Subcutaneous abdominal adipose tissue (tissue), 5 donors: Measurements from ENCODE around the gene SOX5.

ENCODE experiments used
- H3K27ac ChIP-seq: one replicate; pipeline ENCODE4 v1.7.0; 2013; ENCODE audit warnings: low read depth, mild to moderate bottlenecking, inconsistent platforms, low read length, moderate library complexity
- H3K27me3 ChIP-seq, 5 donors: one replicate each; pipeline ENCODE4 v1.7.0; 2013; ENCODE audit warnings: low read length in 5 of 5, inconsistent platforms in 1 of 5; ENCODE audit not compliant: control insufficient read depth in 5 of 5, insufficient read depth in 4 of 5
- H3K36me3 ChIP-seq, 5 donors: one replicate each; pipeline ENCODE4 v1.7.0; 2013; ENCODE audit warnings: low read length in 5 of 5; ENCODE audit not compliant: control insufficient read depth in 5 of 5, insufficient read depth in 5 of 5
- H3K4me1 ChIP-seq, 5 donors: one replicate each; pipeline ENCODE4 v1.7.0; 2013; ENCODE audit warnings: low read length in 5 of 5, mild to moderate bottlenecking in 3 of 5, moderate library complexity in 1 of 5; ENCODE audit not compliant: control insufficient read depth in 5 of 5, insufficient read depth in 5 of 5
- H3K4me3 ChIP-seq, 5 donors: one replicate each; pipeline ENCODE4 v1.7.0; 2013; ENCODE audit warnings: low read length in 5 of 5, low read depth in 1 of 5
- H3K9ac ChIP-seq, 5 donors: one replicate each; pipeline ENCODE4 v1.7.0; 2013; ENCODE audit warnings: low read length in 5 of 5, mild to moderate bottlenecking in 4 of 5, moderate library complexity in 3 of 5
- H3K9me3 ChIP-seq, 5 donors: one replicate each; pipeline ENCODE4 v1.7.0; 2013; ENCODE audit warnings: low read length in 5 of 5; ENCODE audit not compliant: control insufficient read depth in 5 of 5
- donor health status: healthy.
- donor health status: healthy.
- donor health status: healthy.
- donor health status: healthy.
- donor health status: healthy.

SOX5 gene

DNA sequence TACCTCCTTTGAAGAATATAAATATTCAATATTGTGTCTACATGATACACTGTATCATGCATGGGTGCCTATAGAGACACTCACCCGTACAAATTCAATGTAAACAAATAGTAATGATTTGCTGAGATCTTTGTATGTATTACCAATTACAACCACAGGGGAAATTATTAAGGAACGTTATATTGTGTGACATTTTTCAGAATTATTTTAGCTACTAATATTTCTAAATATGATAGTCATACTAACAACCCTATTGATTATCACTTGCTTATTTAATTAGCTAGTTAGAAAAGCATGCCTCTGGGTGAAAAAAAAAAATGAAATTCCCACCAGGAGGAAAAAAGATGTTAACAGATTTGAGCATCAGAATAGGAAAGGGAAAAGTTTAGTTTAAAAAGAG, 2.1 kb downstream of the SOX5 start:
- peaks cover 0 to 23% (median 16%) of the 10 kb centered on the region in 5 donors for H3K4me1 ChIP-seq
- no peak overlapping the region for H3K27ac ChIP-seq
- H3K4me3 ChIP-seq = no peak overlapping the region
- no peaks in the 10 kb centered on the region for H3K27me3 ChIP-seq
- no peak overlapping the region for H3K9ac ChIP-seq
- H3K9me3 ChIP-seq = no peaks in the 10 kb centered on the region
- H3K36me3 ChIP-seq = no peaks in the 10 kb centered on the region

DNA sequence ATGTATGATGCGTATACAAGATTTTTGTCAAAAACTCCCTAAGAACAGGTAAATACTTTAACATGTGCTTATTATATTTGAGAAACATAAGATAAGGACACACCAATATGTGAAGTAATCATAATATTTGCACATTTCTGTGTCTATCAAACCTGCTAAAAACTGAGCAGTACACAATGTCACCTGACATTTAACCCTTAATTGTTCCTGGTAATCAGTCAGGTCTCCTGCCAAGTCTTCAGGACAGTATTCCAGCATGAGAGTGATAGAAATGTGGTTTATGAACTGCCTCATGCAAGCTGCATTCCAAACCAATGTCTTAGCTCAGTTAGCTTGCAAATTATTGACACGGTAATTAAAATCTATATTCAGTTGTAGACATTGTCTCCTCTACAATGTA, 4.2 kb downstream of the SOX5 start:
- no peaks in the 10 kb centered on the region for H3K27me3 ChIP-seq
- H3K9me3 ChIP-seq = no peaks in the 10 kb centered on the region
- H3K4me3 ChIP-seq = no peak overlapping the region
- H3K27ac ChIP-seq = no peak overlapping the region
- H3K9ac ChIP-seq = no peak overlapping the region
- H3K36me3 ChIP-seq = no peaks in the 10 kb centered on the region
- H3K4me1 ChIP-seq = peaks cover 0 to 14% (median 6%) of the 10 kb centered on the region in 5 donors

DNA sequence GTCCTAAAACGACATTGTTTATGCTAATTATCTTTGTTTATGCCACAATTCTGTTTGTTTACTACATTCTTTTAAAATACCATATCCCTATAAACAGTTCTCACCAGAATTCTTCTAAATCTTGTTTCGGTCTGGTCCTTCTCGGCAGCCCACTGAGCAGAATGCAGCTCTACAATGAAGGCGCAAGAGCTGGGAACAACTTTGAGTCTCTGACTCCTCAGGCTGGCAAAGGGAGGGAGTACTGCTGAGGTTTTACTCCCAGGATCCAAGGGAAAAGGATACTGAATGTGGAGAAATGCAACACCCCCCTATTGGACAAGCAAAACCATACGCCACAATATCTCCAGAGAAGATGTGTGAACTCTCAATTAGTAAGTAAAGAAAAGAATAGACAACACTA, 5.4 kb downstream of the SOX5 start:
- H3K27ac ChIP-seq = no peak overlapping the region

DNA sequence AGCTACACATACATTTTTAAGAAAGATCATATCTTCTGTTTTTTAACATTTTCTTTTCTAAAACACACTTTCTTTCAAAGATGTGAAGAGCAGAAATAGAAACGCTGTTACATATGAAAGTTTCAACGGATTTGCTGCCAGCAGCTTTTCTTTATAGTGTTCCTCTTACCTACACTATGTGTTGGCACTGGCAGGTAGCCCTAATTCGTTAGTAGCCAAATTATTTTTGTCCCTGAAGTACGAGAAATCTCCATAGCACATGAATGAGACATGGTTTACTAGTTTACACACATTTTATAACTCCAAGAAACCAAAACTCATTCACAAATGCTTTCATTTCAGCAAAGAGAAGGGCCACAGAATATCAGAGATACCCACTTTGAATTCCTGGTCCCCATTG, 6.6 kb downstream of the SOX5 start:
- H3K36me3 ChIP-seq = no peaks in the 10 kb centered on the region
- no peak overlapping the region for H3K27ac ChIP-seq
- H3K4me1 ChIP-seq = no peaks in the 10 kb centered on the region
- no peaks in the 10 kb centered on the region for H3K27me3 ChIP-seq
- H3K9ac ChIP-seq = no peak overlapping the region
- H3K9me3 ChIP-seq = no peaks in the 10 kb centered on the region
- H3K4me3 ChIP-seq = no peak overlapping the region

More for the DNA sequence above, 5.4 kb downstream of the SOX5 start:
- Histone ChIP-seq H3K36me3 (no peaks in the 10 kb centered on the region), H3K9me3 (no peaks in the 10 kb centered on the region), H3K27me3 (no peaks in the 10 kb centered on the region), H3K4me3 (no peak overlapping the region), H3K4me1 (peaks cover 0 to 7% (median 1%) of the 10 kb centered on the region in 5 donors), H3K9ac (no peak overlapping the region)

DNA sequence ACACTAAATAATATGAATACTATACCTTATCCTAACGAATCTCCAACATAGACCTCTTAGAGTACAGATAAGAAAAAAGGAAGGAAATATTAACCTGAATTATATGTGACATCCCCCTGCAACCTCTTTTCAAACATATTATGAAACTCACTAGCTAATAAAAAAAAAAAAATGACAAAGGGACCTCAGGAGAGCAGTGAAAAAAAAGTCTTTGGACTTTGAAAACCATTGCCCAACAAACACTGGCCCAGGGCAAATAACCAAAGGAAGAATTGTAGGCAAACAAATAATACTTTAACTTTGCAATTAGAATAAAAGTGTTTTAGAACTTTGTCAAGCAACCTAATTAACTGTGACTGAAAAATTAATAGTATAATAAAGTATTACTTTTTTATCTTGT, 7.7 kb downstream of the SOX5 start:
- H3K27ac ChIP-seq = no peak overlapping the region
- no peak overlapping the region for H3K4me3 ChIP-seq
- no peaks in the 10 kb centered on the region for H3K9me3 ChIP-seq
- no peaks in the 10 kb centered on the region for H3K4me1 ChIP-seq
- no peaks in the 10 kb centered on the region for H3K36me3 ChIP-seq
- no peaks in the 10 kb centered on the region for H3K27me3 ChIP-seq
- H3K9ac ChIP-seq = no peak overlapping the region

DNA sequence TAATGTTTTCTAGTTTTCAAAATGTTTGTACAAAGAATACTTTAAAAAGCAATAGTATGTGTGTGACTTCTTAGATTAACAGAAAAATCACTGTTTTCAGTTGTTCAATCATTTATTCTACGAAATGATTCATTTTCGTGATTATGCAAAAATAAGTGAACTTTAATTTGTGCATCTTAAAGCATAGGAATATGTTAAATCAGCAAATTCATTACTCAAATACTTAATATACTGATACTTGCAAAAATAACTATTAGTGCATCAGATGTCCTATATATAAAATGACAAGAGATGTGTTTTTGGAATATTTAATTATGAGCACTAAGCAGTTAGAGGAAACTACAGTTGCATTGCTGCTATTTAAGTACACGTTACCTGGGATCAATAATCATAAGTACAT, 11.0 kb downstream of the SOX5 start:
- H3K4me1 ChIP-seq = no peaks in the 10 kb centered on the region
- H3K4me3 ChIP-seq = no peak overlapping the region
- H3K9ac ChIP-seq = no peak overlapping the region
- H3K27me3 ChIP-seq = no peaks in the 10 kb centered on the region
- H3K36me3 ChIP-seq = no peaks in the 10 kb centered on the region
- no peaks in the 10 kb centered on the region for H3K9me3 ChIP-seq
- H3K27ac ChIP-seq = no peak overlapping the region

DNA sequence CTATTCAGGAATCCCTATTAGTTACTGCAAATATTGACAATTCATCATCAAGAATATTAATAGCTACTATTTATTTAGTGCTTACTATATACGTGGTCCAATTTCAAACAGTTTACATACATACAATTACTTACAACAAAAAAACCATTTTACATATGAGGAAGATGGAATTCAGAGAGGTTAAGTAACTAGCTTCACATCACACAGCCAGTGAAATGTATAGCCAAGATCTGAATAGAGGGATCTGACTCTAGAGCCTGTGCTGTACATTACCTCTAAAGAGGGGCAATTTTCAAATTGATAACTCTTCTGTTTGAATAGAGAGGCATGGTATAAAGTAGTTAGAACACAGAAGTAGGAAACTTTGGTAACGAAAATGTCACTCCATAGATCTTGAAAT, 18.3 kb downstream of the SOX5 start:
- no peak overlapping the region for H3K9ac ChIP-seq
- H3K9me3 ChIP-seq = peaks cover 0 to 3% (median 0%) of the 10 kb centered on the region in 5 donors
- H3K4me1 ChIP-seq = peaks cover 0 to 10% (median 0%) of the 10 kb centered on the region in 5 donors
- no peaks in the 10 kb centered on the region for H3K27me3 ChIP-seq
- no peaks in the 10 kb centered on the region for H3K36me3 ChIP-seq
- no peak overlapping the region for H3K27ac ChIP-seq
- H3K4me3 ChIP-seq = no peak overlapping the region

DNA sequence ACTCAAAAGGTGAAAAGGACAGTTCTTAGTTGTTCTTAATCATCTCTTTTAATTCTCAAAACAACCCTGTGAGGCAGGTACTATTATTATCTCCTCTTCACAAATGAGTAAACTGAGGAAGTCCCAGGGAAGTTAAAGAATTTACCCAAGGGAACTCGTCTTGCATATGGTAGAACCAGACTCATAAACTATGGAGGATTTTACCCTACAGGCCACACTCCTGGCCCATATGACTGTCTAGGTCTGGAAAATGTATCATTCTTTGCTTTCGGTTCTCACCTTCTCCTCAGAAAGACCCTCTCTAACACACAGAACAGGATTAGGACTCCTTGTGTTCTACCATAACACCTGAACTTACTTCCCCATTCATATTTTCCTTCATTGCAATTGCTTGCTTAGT, 18.9 kb downstream of the SOX5 start:
- no peak overlapping the region for H3K27ac ChIP-seq
- H3K4me3 ChIP-seq = no peak overlapping the region
- peaks cover 0 to 12% (median 0%) of the 10 kb centered on the region in 5 donors for H3K4me1 ChIP-seq
- no peak overlapping the region for H3K9ac ChIP-seq
- H3K36me3 ChIP-seq = no peaks in the 10 kb centered on the region
- H3K27me3 ChIP-seq = no peaks in the 10 kb centered on the region
- H3K9me3 ChIP-seq = peaks cover 0 to 3% (median 0%) of the 10 kb centered on the region in 5 donors

DNA sequence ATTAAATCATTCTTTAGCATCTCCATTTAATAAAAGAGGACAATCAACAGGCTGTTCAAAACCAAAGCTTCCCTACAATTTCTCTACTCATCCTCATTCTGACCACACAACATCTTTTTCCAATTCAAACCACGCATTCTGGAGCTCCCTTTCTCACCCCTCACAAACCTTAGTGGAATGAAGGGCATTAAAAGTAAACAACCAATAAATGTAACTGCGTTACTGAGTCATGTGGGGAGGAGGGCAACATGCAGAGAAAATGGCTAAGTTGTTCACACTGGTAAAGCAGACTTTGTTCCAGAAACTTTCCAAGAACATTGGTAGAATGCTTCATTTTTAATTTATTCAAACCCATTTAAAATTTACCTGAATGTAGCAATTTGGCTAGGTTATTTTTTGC, 19.6 kb downstream of the SOX5 start:
- no peaks in the 10 kb centered on the region for H3K36me3 ChIP-seq
- H3K27me3 ChIP-seq = no peaks in the 10 kb centered on the region
- H3K4me1 ChIP-seq = peaks cover 0 to 12% (median 0%) of the 10 kb centered on the region in 5 donors
- H3K9me3 ChIP-seq = peaks cover 0 to 3% (median 0%) of the 10 kb centered on the region in 5 donors
- H3K27ac ChIP-seq = no peak overlapping the region
- no peak overlapping the region for H3K9ac ChIP-seq
- H3K4me3 ChIP-seq = no peak overlapping the region

DNA sequence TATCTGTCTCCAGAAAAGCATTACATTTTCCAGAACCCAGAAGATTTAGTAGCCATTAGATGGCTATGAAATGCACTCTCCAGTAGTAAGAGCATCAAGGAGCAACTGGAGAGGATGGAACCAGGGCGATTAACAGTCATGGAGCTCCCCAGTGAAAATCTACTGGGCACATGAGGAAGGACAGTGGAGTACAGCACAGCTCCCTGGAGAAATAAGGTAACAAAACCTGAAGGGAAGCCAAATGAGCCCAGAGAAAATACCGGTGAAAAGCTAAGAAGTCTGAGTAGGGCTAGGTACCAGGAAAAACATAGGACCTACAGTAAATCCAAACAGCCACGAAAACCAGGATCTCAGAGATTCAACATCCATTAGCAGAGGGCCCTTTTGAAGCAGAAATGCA, 21.6 kb downstream of the SOX5 start:
- peaks cover 0 to 12% (median 0%) of the 10 kb centered on the region in 5 donors for H3K4me1 ChIP-seq
- H3K9me3 ChIP-seq = peaks cover 0 to 3% (median 0%) of the 10 kb centered on the region in 5 donors
- no peak overlapping the region for H3K4me3 ChIP-seq
- H3K27me3 ChIP-seq = no peaks in the 10 kb centered on the region
- no peak overlapping the region for H3K9ac ChIP-seq
- H3K27ac ChIP-seq = no peak overlapping the region
- no peaks in the 10 kb centered on the region for H3K36me3 ChIP-seq
